OCI-LY3 (cell line): Measurements from ENCODE around the gene WBP1.

Source experiments
- CTCF ChIP-seq: fragments of 200-600, 300-600 bp; sonication (generic); IDR thresholded peaks from 2 replicates; pipeline ENCODE4 v1.5.1; 2014; ENCODE audit warnings: antibody characterized with exemption, low read length, low read depth
- EZH2phosphoT487 ChIP-seq: fragments of 200-600 bp; shearing (Covaris generic); IDR thresholded peaks from 2 replicates; pipeline ENCODE4 v1.6.1; 2018; ENCODE audit warnings: antibody characterized with exemption, mixed run types, low read depth

- TF ChIP-seq CTCF (no peak), EZH2phosphoT487 (no peak)
These were observed 35.3 kb downstream of the WBP1 start for GRCh38 chr2:74493546-74493945.
